GM10248 (cell line): Measurements from ENCODE around the gene POPDC2.

Experiments used
- CTCF ChIA-PET: fragments of 300-600 bp; sonication (Branson Sonifier 250); formaldehyde crosslinking; extraction: SDS; loops from one replicate; lab custom pipeline; 2021; ENCODE audit warnings: antibody characterized with exemption; lab: Yijun Ruan, JAX
- POLR2A ChIA-PET: fragments of 350-650 bp; sonication (Branson Sonifier 250); formaldehyde crosslinking; extraction: SDS; loops from one replicate; lab custom pipeline; 2020; ENCODE audit warnings: antibody characterized with exemption; lab: Yijun Ruan, JAX
- DNase-seq: peaks from one replicate; pipeline ENCODE4 v3.0.0; 2012; ENCODE audit errors: extremely low spot score
- CTCF ChIP-seq: IDR thresholded peaks from 2 replicates; pipeline ENCODE4 v1.5.1; 2012; ENCODE audit warnings: mild to moderate bottlenecking, low read depth; ENCODE audit errors: extremely low read depth, missing control alignments, control extremely low read depth

Gene POPDC2

GRCh38 chr3:119641416-119641815 lies 19.0 kb downstream of the POPDC2 start:
- ChIA-PET CTCF (interaction anchor here (1.0 to 2.5 kb wide), 6 partner anchors 18 to 108 kb away, joined by 3 to 9 read pairs (median 4); no protein-coding TSS in a partner anchor), POLR2A (no interaction called here)
- TF ChIP-seq CTCF, result no peak
- DNase-seq, result no peak

GRCh38 chr3:119639494-119640350 lies 20.7 kb downstream of the POPDC2 start:
- no peak for TF ChIP-seq CTCF
- CTCF ChIA-PET, result interaction anchor here (1.7 kb wide), 1 partner anchor 39 kb away, joined by 3 read pairs; no protein-coding TSS in a partner anchor
- POLR2A ChIA-PET, result no interaction called here
- no peak for DNase-seq

- DNase-seq, result peak; percentile 39
- TF ChIP-seq CTCF, result no peak
- ChIA-PET POLR2A (no interaction called here), CTCF (interaction anchor here (0.7 to 6.4 kb wide), 7 partner anchors 10 to 44 kb away, joined by 3 to 54 read pairs (median 5); no protein-coding TSS in a partner anchor)
Measured at GRCh38 chr3:119637679-119638477, 22.5 kb downstream of the POPDC2 start.

- DNase-seq, result no peak
- TF ChIP-seq CTCF, result no peak
- ChIA-PET POLR2A (interaction anchor here (0.9 kb wide), 1 partner anchor 24 kb away, joined by 3 read pairs; no protein-coding TSS in a partner anchor), CTCF (interaction anchor here (0.7 to 6.4 kb wide), 10 partner anchors 9 to 56 kb away, joined by 3 to 54 read pairs (median 4); partner anchors contain the start of gene POPDC2)
Measured at GRCh38 chr3:119636891-119637611, 23.3 kb downstream of the POPDC2 start.

GRCh38 chr3:119636249-119636648 lies 24.1 kb downstream of the POPDC2 start:
- ChIA-PET CTCF (interaction anchor here (0.7 to 6.4 kb wide), 10 partner anchors 9 to 135 kb away, joined by 3 to 54 read pairs (median 4); partner anchors contain the start of gene POPDC2), POLR2A (interaction anchor here (0.7 to 0.9 kb wide), 2 partner anchors 8 to 23 kb away, joined by 3 read pairs; no protein-coding TSS in a partner anchor)
- DNase-seq, result no peak

More at GRCh38 chr3:119636249-119636648, 24.1 kb downstream of the POPDC2 start:
- no peak for TF ChIP-seq CTCF
